Neuronal stem cell (in vitro differentiated cells): ENCODE results near the gene TRIM77.
"Not testable (repeated sequence)": the region's sequence is repeated elsewhere in the genome, so short reads cannot be mapped to it uniquely, and the experiment has no call there.

Experiments
- DNase-seq: peaks from one replicate; pipeline ENCODE4 v3.0.0-alpha.2; 2013; ENCODE audit warnings: low spot score
- H2AFZ ChIP-seq: one replicate; pipeline ENCODE4 v1.6.1; 2013; ENCODE audit warnings: mild to moderate bottlenecking, low read length, inconsistent platforms
- H2AK5ac ChIP-seq: 2 replicates; pipeline ENCODE4 v1.6.1; 2013; ENCODE audit warnings: low read depth, mild to moderate bottlenecking, inconsistent platforms, low read length, moderate library complexity, mixed read lengths
- H2BK120ac ChIP-seq: 2 replicates; pipeline ENCODE4 v1.6.1; 2013; ENCODE audit warnings: low read depth, mild to moderate bottlenecking, inconsistent platforms, low read length, moderate library complexity, mixed read lengths
- H2BK12ac ChIP-seq: one replicate; pipeline ENCODE4 v1.6.1; 2013; ENCODE audit warnings: low read length, inconsistent platforms
- H2BK15ac ChIP-seq: 2 replicates; pipeline ENCODE4 v1.6.1; 2013; ENCODE audit warnings: mild to moderate bottlenecking, low read length, inconsistent platforms, mixed read lengths
- H2BK5ac ChIP-seq: one replicate; pipeline ENCODE4 v1.6.1; 2013; ENCODE audit warnings: inconsistent platforms, mild to moderate bottlenecking, low read length, moderate library complexity
- H3K14ac ChIP-seq: one replicate; pipeline ENCODE4 v1.6.1; 2013; ENCODE audit warnings: low read length, inconsistent platforms
- H3K18ac ChIP-seq: 2 replicates; pipeline ENCODE4 v1.6.1; 2013; ENCODE audit warnings: low read length, inconsistent platforms
- H3K23ac ChIP-seq: 2 replicates; pipeline ENCODE4 v1.6.1; 2013; ENCODE audit warnings: low read depth, mild to moderate bottlenecking, mixed read lengths, low read length, inconsistent platforms; ENCODE audit not compliant: poor library complexity
- H3K27ac ChIP-seq: replicated peaks from 3 replicates; pipeline ENCODE4 v1.5.1; 2013; ENCODE audit warnings: low read length, inconsistent platforms
- H3K27me3 ChIP-seq, 3 experiments: 2 replicates each; pipeline ENCODE4 v1.6.1; 2013; ENCODE audit warnings: low read length in 3 of 3, mild to moderate bottlenecking in 2 of 3, inconsistent platforms in 1 of 3, low read depth in 1 of 3, mixed read lengths in 1 of 3, moderate library complexity in 1 of 3; ENCODE audit not compliant: control insufficient read depth in 3 of 3, insufficient read depth in 3 of 3
- H3K36me3 ChIP-seq, 2 donors: replicated peaks in 1 of 2; 2 replicates each; pipeline ENCODE4 v1.6.1; 2013; ENCODE audit warnings: low read length in 2 of 2; ENCODE audit not compliant: control insufficient read depth in 2 of 2, insufficient read depth in 2 of 2
- H3K4ac ChIP-seq: 2 replicates; pipeline ENCODE4 v1.6.1; 2013; ENCODE audit warnings: inconsistent platforms, mild to moderate bottlenecking, low read length, moderate library complexity
- H3K4me1 ChIP-seq, 2 donors: 1 replicate in 1 of 2; 2 replicates in 1 of 2; pipeline ENCODE4 v1.6.1; 2013; ENCODE audit warnings: low read length in 2 of 2, low read depth in 1 of 2; ENCODE audit not compliant: control insufficient read depth in 2 of 2, insufficient read depth in 1 of 2
- H3K4me2 ChIP-seq: one replicate; pipeline ENCODE4 v1.6.1; 2013; ENCODE audit warnings: mild to moderate bottlenecking, low read length, inconsistent platforms; ENCODE audit not compliant: insufficient read depth, poor library complexity, severe bottlenecking
- H3K4me3 ChIP-seq, 2 donors: 2 replicates each; pipeline ENCODE4 v1.5.1; 2013; ENCODE audit warnings: low read length in 2 of 2, mild to moderate bottlenecking in 2 of 2, inconsistent platforms in 1 of 2, moderate library complexity in 1 of 2
- H3K79me1 ChIP-seq: one replicate; pipeline ENCODE4 v1.6.1; 2013; ENCODE audit warnings: low read depth, mild to moderate bottlenecking, inconsistent platforms, low read length, moderate library complexity
- H3K9ac ChIP-seq: one replicate; pipeline ENCODE4 v1.6.1; 2013; ENCODE audit warnings: mild to moderate bottlenecking, low read depth, low read length, inconsistent platforms; ENCODE audit not compliant: poor library complexity
- H3K9me3 ChIP-seq, 2 donors: replicated peaks in 1 of 2; 2 replicates each; pipeline versions ENCODE3 to v1.6.1; 2013; ENCODE audit warnings: low read length in 2 of 2, mild to moderate bottlenecking in 2 of 2, inconsistent platforms in 1 of 2, low read depth in 1 of 2, mixed read lengths in 1 of 2, moderate library complexity in 1 of 2; ENCODE audit not compliant: control insufficient read depth in 2 of 2, insufficient read depth in 1 of 2
- H4K8ac ChIP-seq: one replicate; pipeline ENCODE4 v1.6.1; 2013; ENCODE audit warnings: low read depth, mild to moderate bottlenecking, inconsistent platforms, low read length, moderate library complexity
- H4K91ac ChIP-seq: one replicate; pipeline ENCODE4 v1.6.1; 2013; ENCODE audit warnings: low read length, low read depth, mild to moderate bottlenecking, inconsistent platforms; ENCODE audit not compliant: poor library complexity
- whole genome bisulfite sequencing, 2 donors: extraction: QIAGEN DNeasy Blood & Tissue Kit; methylation state at CpG; one replicate each; pipeline ENCODE4 v1.1.7; 2013; ENCODE audit warnings: missing lambda C conversion rate in 2 of 2, mixed read lengths in 1 of 2; ENCODE audit not compliant: insufficient read length in 2 of 2, insufficient replicate concordance in 1 of 2; ENCODE audit errors: extremely low coverage in 2 of 2; 5-methylcytosine and 5-hydroxymethylcytosine counted together

Gene TRIM77

DNA sequence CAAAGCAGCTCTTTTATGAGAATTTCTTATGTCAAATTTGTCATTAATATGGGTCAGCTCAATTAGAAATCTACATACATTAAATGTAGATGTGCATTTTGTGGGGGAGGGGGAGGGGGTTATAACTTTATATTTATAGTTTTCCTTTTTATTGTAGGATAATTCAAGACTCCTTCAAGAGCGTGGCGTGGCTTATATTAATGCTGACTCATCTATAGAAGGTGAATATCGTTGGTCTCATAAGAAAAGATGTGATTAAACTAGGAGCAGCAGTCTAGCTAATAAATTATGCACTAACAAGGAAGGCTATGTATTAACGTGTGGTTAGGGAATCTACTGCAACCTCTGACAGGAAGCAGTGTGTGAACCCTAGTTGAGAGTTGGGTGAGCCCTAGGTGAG is 34.2 kb upstream of the TRIM77 start:
- H3K4me3 ChIP-seq, H2BK12ac ChIP-seq, H3K4me1 ChIP-seq, H3K9ac ChIP-seq, H2AFZ ChIP-seq, H3K23ac ChIP-seq, H3K27me3 ChIP-seq, H3K27ac ChIP-seq, H2BK120ac ChIP-seq, H3K36me3 ChIP-seq, H2BK5ac ChIP-seq, H3K4me2 ChIP-seq, H3K79me1 ChIP-seq, H4K91ac ChIP-seq, H3K9me3 ChIP-seq, H3K14ac ChIP-seq, H4K8ac ChIP-seq, H3K4ac ChIP-seq, H2BK15ac ChIP-seq, DNase-seq, H3K18ac ChIP-seq, H2AK5ac ChIP-seq: not testable (repeated sequence)
- no CpG with 5 or more reads among the region's 4 CpGs for WGBS, 2 donors

DNA sequence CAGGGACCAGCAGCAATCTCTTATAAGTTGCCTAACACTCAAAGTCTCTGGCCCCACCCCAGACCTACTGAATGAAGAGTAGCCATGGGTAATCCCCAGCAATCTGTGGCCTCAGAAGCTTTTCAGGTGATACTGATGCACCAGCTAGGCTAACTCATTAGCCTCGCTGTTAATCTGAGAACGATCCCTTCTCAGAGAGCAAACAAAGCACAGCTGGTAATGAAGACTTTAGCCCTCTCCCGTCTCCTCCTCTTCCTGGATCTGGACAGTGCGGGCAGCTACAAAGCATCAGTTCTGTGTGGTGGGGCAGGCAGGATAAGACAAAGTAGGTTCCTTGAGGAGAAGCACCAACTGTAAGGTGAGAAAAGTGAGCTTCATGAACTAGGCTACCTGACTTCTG is 3.0 kb upstream of the TRIM77 start:
- H3K4ac ChIP-seq, H3K9ac ChIP-seq, H4K91ac ChIP-seq, H2BK5ac ChIP-seq, H3K79me1 ChIP-seq, H2BK120ac ChIP-seq, H3K4me2 ChIP-seq, H3K27ac ChIP-seq, H3K23ac ChIP-seq, DNase-seq, H3K4me3 ChIP-seq, H3K18ac ChIP-seq, H4K8ac ChIP-seq, H2AFZ ChIP-seq, H3K27me3 ChIP-seq, H2BK15ac ChIP-seq, H3K4me1 ChIP-seq, H2AK5ac ChIP-seq, H3K14ac ChIP-seq, H3K9me3 ChIP-seq, H3K36me3 ChIP-seq, H2BK12ac ChIP-seq: not testable (repeated sequence)
- no CpG with 5 or more reads among the region's 4 CpGs for WGBS, 2 donors

DNA sequence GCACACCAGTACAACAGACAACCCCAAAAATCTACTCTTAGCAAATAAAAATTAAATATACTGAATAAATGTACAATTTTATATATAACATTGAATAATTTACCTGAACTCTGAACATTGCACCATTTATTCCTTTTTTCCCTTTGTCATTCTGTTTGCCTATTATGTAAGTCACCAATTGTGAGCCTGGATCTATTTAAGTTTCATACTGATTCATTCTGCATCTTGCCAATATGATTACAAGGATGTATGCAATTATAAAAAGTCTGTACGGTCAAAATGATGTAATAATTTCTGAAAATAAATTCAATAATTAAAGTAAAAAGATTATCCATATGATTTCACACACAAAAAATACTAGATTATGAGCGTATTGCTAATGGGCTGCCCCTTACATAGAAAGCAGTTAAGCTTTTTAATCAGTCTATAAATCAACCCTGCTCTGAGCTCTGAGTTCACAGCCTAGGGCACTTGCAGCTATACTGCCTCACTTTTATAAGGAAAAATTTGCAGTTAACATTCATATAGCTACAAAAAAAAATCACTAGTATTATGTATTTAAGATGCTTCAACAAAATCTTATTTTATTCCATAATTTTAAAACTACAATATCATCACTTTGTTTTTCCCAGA is 14.9 kb downstream of the TRIM77 start:
- not testable (repeated sequence) for H3K27me3 ChIP-seq, H2AK5ac ChIP-seq, DNase-seq, H3K9me3 ChIP-seq, H2AFZ ChIP-seq, H3K27ac ChIP-seq, H4K91ac ChIP-seq, H3K4me2 ChIP-seq, H3K79me1 ChIP-seq, H3K4ac ChIP-seq, H3K36me3 ChIP-seq, H3K23ac ChIP-seq, H3K4me1 ChIP-seq, H2BK120ac ChIP-seq, H3K18ac ChIP-seq, H3K9ac ChIP-seq, H3K14ac ChIP-seq, H2BK12ac ChIP-seq, H4K8ac ChIP-seq, H2BK15ac ChIP-seq, H3K4me3 ChIP-seq, H2BK5ac ChIP-seq
- no CpG with 5 or more reads among the region's 2 CpGs for WGBS, 2 donors

DNA sequence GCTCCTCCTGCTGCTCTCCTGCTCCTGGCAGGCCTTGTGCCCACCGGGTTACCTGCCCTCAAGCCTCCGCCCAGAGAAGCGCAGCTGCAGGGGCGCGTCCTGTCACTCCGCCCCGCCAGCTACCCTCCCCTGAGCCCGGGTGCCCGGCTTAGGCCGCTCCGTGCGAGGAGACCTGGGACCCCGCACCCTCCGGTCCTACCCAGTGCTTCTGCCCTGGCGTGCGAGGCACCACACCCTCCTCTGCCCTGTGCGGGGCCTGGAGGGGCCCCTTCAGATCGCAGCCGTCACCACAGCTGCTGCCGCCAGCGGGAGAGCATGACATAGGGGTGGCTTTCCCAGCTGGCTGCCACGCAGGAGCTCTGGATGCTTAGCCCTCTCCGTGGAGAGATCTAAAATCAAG is 20.1 kb downstream of the TRIM77 start:
- not testable (repeated sequence) for H4K8ac ChIP-seq, H3K9me3 ChIP-seq, H4K91ac ChIP-seq, H3K4me3 ChIP-seq, H3K4ac ChIP-seq, H3K27ac ChIP-seq, H3K9ac ChIP-seq, H2AK5ac ChIP-seq, H3K79me1 ChIP-seq, H3K27me3 ChIP-seq, H2BK5ac ChIP-seq, H2BK120ac ChIP-seq, H2BK12ac ChIP-seq, DNase-seq, H3K4me1 ChIP-seq, H3K23ac ChIP-seq, H3K4me2 ChIP-seq, H3K14ac ChIP-seq, H2BK15ac ChIP-seq, H2AFZ ChIP-seq, H3K36me3 ChIP-seq
- H3K18ac ChIP-seq, result peak overlapping the region; percentile 76
- WGBS, 2 donors, result no CpG with 5 or more reads among the region's 23 CpGs
